ENCODE measurements around the gene IQSEC1.

Gene IQSEC1

GRCh38 chr3:13066834-13067233, 6.4 kb downstream of the IQSEC1 start:
- DNase-seq: no peak

- DNase-seq: no peak
Observed at GRCh38 chr3:13066236-13066635, 7.0 kb downstream of the IQSEC1 start.

- DNase-seq: no peak
Observed at GRCh38 chr3:13065727-13066126, 7.5 kb downstream of the IQSEC1 start.

- no peak for DNase-seq
Observed at GRCh38 chr3:13064964-13065363, 8.3 kb downstream of the IQSEC1 start.

- no peak for DNase-seq
Observed at GRCh38 chr3:13064159-13064868, 8.9 kb downstream of the IQSEC1 start.

GRCh38 chr3:13063225-13063624, 10.0 kb downstream of the IQSEC1 start:
- no peak for DNase-seq

- no peak for DNase-seq
Observed at GRCh38 chr3:13062647-13063046, 10.6 kb downstream of the IQSEC1 start.

GRCh38 chr3:13060341-13060910, 12.8 kb downstream of the IQSEC1 start:
- no peak for DNase-seq

GRCh38 chr3:13058346-13059120, 14.7 kb downstream of the IQSEC1 start:
- DNase-seq: no peak

- DNase-seq: no peak
Observed at GRCh38 chr3:13057282-13058040, 15.8 kb downstream of the IQSEC1 start.

GRCh38 chr3:13055634-13056033, 17.6 kb downstream of the IQSEC1 start:
- DNase-seq: no peak

- DNase-seq: no peak
Observed at GRCh38 chr3:13054341-13055285, 18.6 kb downstream of the IQSEC1 start.

GRCh38 chr3:13053893-13054292, 19.3 kb downstream of the IQSEC1 start:
- no peak for DNase-seq

GRCh38 chr3:13053420-13053819, 19.8 kb downstream of the IQSEC1 start:
- DNase-seq: no peak

GRCh38 chr3:13052191-13052820, 20.9 kb downstream of the IQSEC1 start:
- DNase-seq: no peak

GRCh38 chr3:13051581-13051980, 21.6 kb downstream of the IQSEC1 start:
- no peak for DNase-seq

- no peak for DNase-seq
Observed at GRCh38 chr3:13051066-13051465, 22.2 kb downstream of the IQSEC1 start.

GRCh38 chr3:13050446-13050845, 22.8 kb downstream of the IQSEC1 start:
- DNase-seq: no peak

- no peak for DNase-seq
Observed at GRCh38 chr3:13049400-13049799, 23.8 kb downstream of the IQSEC1 start.

GRCh38 chr3:13047296-13048165, 25.7 kb downstream of the IQSEC1 start:
- DNase-seq: no peak
